HG03520 (cell line): ENCODE results near the gene DISP2.
A peak's percentile ranks its signal among the peaks of the same experiment; 100 is the strongest.

Source experiments
- ATAC-seq: cut with Tn5 transposase; IDR thresholded peaks from one replicate; pipeline ENCODE4 v1.9.1; 2021; ENCODE audit warnings: mild to moderate bottlenecking, moderate library complexity; ENCODE audit not compliant: unreplicated experiment

DISP2 gene

GRCh38 chr15:40361640-40362039 is 3.6 kb downstream of the DISP2 start:
- no peak for ATAC-seq

GRCh38 chr15:40363611-40364010 is 5.6 kb downstream of the DISP2 start:
- ATAC-seq, result no peak

- ATAC-seq, result no peak
These were observed 6.2 kb downstream of the DISP2 start for GRCh38 chr15:40364251-40364650.

- no peak for ATAC-seq
These were observed 7.0 kb downstream of the DISP2 start for GRCh38 chr15:40365016-40365415.

- no peak for ATAC-seq
These were observed 7.8 kb downstream of the DISP2 start for GRCh38 chr15:40365624-40366456.

GRCh38 chr15:40366457-40367370 is 8.7 kb downstream of the DISP2 start:
- no peak for ATAC-seq

GRCh38 chr15:40367371-40367685 is 9.3 kb downstream of the DISP2 start:
- ATAC-seq, result no peak

GRCh38 chr15:40367686-40368611 is 9.9 kb downstream of the DISP2 start:
- ATAC-seq, result peak; percentile 70

- ATAC-seq, result no peak
These were observed 10.9 kb downstream of the DISP2 start for GRCh38 chr15:40368719-40369473.

- ATAC-seq, result no peak
These were observed 11.5 kb downstream of the DISP2 start for GRCh38 chr15:40369474-40369869.

GRCh38 chr15:40369971-40370370 is 12.0 kb downstream of the DISP2 start:
- ATAC-seq, result no peak

- ATAC-seq, result no peak
These were observed 15.0 kb downstream of the DISP2 start for GRCh38 chr15:40372981-40373380.

- ATAC-seq, result no peak
These were observed 19.6 kb downstream of the DISP2 start for GRCh38 chr15:40377606-40378005.

GRCh38 chr15:40379374-40379773 is 21.4 kb downstream of the DISP2 start:
- ATAC-seq, result no peak

GRCh38 chr15:40379853-40380252 is 21.8 kb downstream of the DISP2 start:
- ATAC-seq, result no peak

GRCh38 chr15:40380636-40381035 is 22.6 kb downstream of the DISP2 start:
- ATAC-seq, result no peak

- ATAC-seq, result no peak
These were observed 24.0 kb downstream of the DISP2 start for GRCh38 chr15:40381818-40382529.

GRCh38 chr15:40382580-40383456 is 24.8 kb downstream of the DISP2 start, which contains the start of gene KNSTRN:
KNSTRN (plus strand) TSS chr15:40382721; CDS start chr15:40382836, 115 bp downstream.
- peak; percentile 94 for ATAC-seq
